GM23248 (cell line): ENCODE measurements around the gene IQCF6.
"Not testable (repeated sequence)": the region's sequence is repeated elsewhere in the genome, so short reads cannot be mapped to it uniquely, and the experiment has no call there.

Experiments used
- EZH2 ChIP-seq: fragments of 200-600 bp; sonication (generic); IDR thresholded peaks from 2 replicates; pipeline ENCODE4 v1.6.1; 2018; ENCODE audit warnings: antibody characterized with exemption, mild to moderate bottlenecking; ENCODE audit not compliant: insufficient read depth, poor library complexity, severe bottlenecking
- EZH2phosphoT487 ChIP-seq: fragments of 200-600 bp; sonication (generic); IDR thresholded peaks from 2 replicates; pipeline ENCODE4 v1.6.1; 2018; ENCODE audit warnings: antibody characterized with exemption, moderate library complexity, mild to moderate bottlenecking, low read depth; ENCODE audit not compliant: insufficient read depth

DNA sequence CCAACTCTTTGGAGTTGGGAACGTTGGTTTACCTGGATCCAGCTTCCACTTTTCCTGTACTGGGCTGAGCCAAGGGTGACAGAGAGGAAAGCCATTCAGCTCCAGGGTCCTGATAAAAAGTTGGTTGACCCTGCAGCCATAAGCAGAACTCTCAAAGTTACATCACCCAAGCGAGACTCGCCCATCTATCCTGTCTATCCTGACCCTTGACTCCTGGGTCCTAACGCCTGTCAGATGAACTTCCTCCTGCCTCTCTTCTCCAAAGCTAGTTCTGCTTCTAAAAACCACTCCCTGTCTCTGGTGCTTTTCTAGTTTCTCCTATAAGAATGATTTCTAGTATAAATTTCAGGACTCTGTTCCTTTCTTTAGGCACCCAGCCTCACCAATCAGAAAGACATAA, 36.1 kb downstream of the IQCF6 start:
- TF ChIP-seq EZH2phosphoT487, EZH2: not testable (repeated sequence)
